HEK293 (cell line): ENCODE measurements around the gene DBN1.

Source experiments
- HIC1 ChIP-seq: fragments of 450-650 bp; formaldehyde crosslinking; IDR thresholded peaks from 2 replicates; pipeline ENCODE4 v1.5.1; 2016; ENCODE audit warnings: missing biosample characterization, missing genetic modification characterization
- KLF17 ChIP-seq: fragments of 450-650 bp; formaldehyde crosslinking; IDR thresholded peaks from 2 replicates; pipeline ENCODE4 v1.5.1; 2016; ENCODE audit warnings: missing biosample characterization, missing genetic modification characterization
- MEIS1 ChIP-seq: sonication (generic); formaldehyde crosslinking; IDR thresholded peaks from 2 replicates; pipeline ENCODE4 v1.8.1; 2022; ENCODE audit warnings: missing genetic modification reagents, mild to moderate bottlenecking, borderline replicate concordance
- SCRT2 ChIP-seq: fragments of 450-650 bp; formaldehyde crosslinking; IDR thresholded peaks from 2 replicates; pipeline ENCODE4 v1.5.1; 2016; ENCODE audit warnings: missing biosample characterization, missing genetic modification characterization
- ZBTB11 ChIP-seq: fragments of 450-650 bp; formaldehyde crosslinking; conservative IDR thresholded peaks from 2 replicates; pipeline ENCODE4 v1.5.1; 2016; ENCODE audit warnings: low read depth, missing biosample characterization, missing genetic modification characterization
- ZBTB17 ChIP-seq: fragments of 450-650 bp; formaldehyde crosslinking; IDR thresholded peaks from 2 replicates; pipeline ENCODE4 v1.5.1; 2016; ENCODE audit warnings: missing biosample characterization, missing genetic modification characterization
- ZBTB7A ChIP-seq: fragments of 450-650 bp; formaldehyde crosslinking; IDR thresholded peaks from 2 replicates; pipeline ENCODE4 v1.5.1; 2016; ENCODE audit warnings: low read depth, missing biosample characterization, missing genetic modification characterization
- ZBTB8A ChIP-seq: fragments of 450-650 bp; formaldehyde crosslinking; IDR thresholded peaks from 2 replicates; pipeline ENCODE4 v1.5.1; 2016; ENCODE audit warnings: missing biosample characterization, missing genetic modification characterization
- ZFHX2 ChIP-seq: fragments of 450-650 bp; formaldehyde crosslinking; conservative IDR thresholded peaks from 2 replicates; pipeline ENCODE4 v1.5.1; 2016; ENCODE audit warnings: missing biosample characterization, missing genetic modification characterization
- ZNF114 ChIP-seq: fragments of 450-650 bp; formaldehyde crosslinking; IDR thresholded peaks from 2 replicates; pipeline ENCODE4 v1.5.0; 2017; ENCODE audit warnings: missing biosample characterization, missing genetic modification characterization
- ZNF140 ChIP-seq: fragments of 450-650 bp; formaldehyde crosslinking; IDR thresholded peaks from 2 replicates; pipeline ENCODE4 v1.5.1; 2016; ENCODE audit warnings: missing biosample characterization, missing genetic modification characterization
- ZNF335 ChIP-seq: fragments of 450-650 bp; formaldehyde crosslinking; conservative IDR thresholded peaks from 2 replicates; pipeline ENCODE4 v1.5.1; 2016; ENCODE audit warnings: missing biosample characterization, missing genetic modification characterization
- ZNF394 ChIP-seq: fragments of 450-650 bp; formaldehyde crosslinking; IDR thresholded peaks from 2 replicates; pipeline ENCODE4 v1.5.1; 2016; ENCODE audit warnings: missing biosample characterization, missing genetic modification characterization, mild to moderate bottlenecking, moderate library complexity, borderline replicate concordance
- ZNF596 ChIP-seq: fragments of 450-650 bp; IDR thresholded peaks from 2 replicates; pipeline ENCODE4 v1.5.0; 2018; ENCODE audit warnings: missing biosample characterization, mild to moderate bottlenecking, missing genetic modification characterization, moderate library complexity
- ZNF658 ChIP-seq: fragments of 450-650 bp; formaldehyde crosslinking; IDR thresholded peaks from 2 replicates; pipeline ENCODE4; 2016; ENCODE audit warnings: missing biosample characterization, missing genetic modification characterization
- ZNF692 ChIP-seq: fragments of 450-650 bp; formaldehyde crosslinking; IDR thresholded peaks from 2 replicates; pipeline ENCODE4 v1.5.1; 2016; ENCODE audit warnings: missing biosample characterization, missing genetic modification characterization
- ZNF785 ChIP-seq: fragments of 450-650 bp; formaldehyde crosslinking; IDR thresholded peaks from 2 replicates; pipeline ENCODE4 v1.5.1; 2016; ENCODE audit warnings: missing biosample characterization, missing genetic modification characterization
- ZNF830 ChIP-seq: fragments of 450-650 bp; IDR thresholded peaks from 2 replicates; pipeline ENCODE4 v1.5.0; 2018; ENCODE audit warnings: missing biosample characterization, missing genetic modification characterization, low read depth, mild to moderate bottlenecking, moderate library complexity
- ZNF837 ChIP-seq: fragments of 450-650 bp; formaldehyde crosslinking; IDR thresholded peaks from 2 replicates; pipeline ENCODE4 v1.5.1; 2016; ENCODE audit warnings: missing biosample characterization, missing genetic modification characterization
- ZSCAN16 ChIP-seq: fragments of 450-650 bp; formaldehyde crosslinking; IDR thresholded peaks from 2 replicates; pipeline ENCODE4 v1.5.1; 2016; ENCODE audit warnings: missing biosample characterization, missing genetic modification characterization
- ZSCAN4 ChIP-seq: fragments of 450-650 bp; formaldehyde crosslinking; IDR thresholded peaks from 2 replicates; pipeline ENCODE4 v1.5.1; 2017; ENCODE audit warnings: missing biosample characterization, missing genetic modification characterization

Gene DBN1

GRCh38 chr5:177446200-177447065 is 27.0 kb downstream of the DBN1 start, which contains the start of gene PRR7 (continued):
- TF ChIP-seq ZSCAN4 (tag by site-specific recombination) (peak; percentile 79), ZNF830 (tag by site-specific recombination) (no peak), ZNF658 (no peak), ZNF394 (tag by site-specific recombination) (no peak; the same call in 1 of the 2 replicates), ZNF114 (tag by site-specific recombination) (no peak), ZBTB7A (tag by site-specific recombination) (peak; percentile 29; the same call in 1 of the 2 replicates), SCRT2 (tag by site-specific recombination) (peak; percentile 49; the same call in 1 of the 2 replicates), ZBTB8A (tag by site-specific recombination) (peak; percentile 82), ZBTB17 (peak; percentile 51), ZFHX2 (tag by site-specific recombination) (peak; percentile 23; the same call in 1 of the 2 replicates), ZNF692 (tag by site-specific recombination) (peak; percentile 47; the same call in 1 of the 2 replicates), ZNF140 (no peak), ZBTB11 (tag by site-specific recombination) (peak; percentile 36; the same call in 1 of the 2 replicates), MEIS1 (CRISPR knock-in tag) (no peak), ZNF596 (0 out of 2 replicates have a peak, but pooled peaks have one; percentile 19), KLF17 (tag by site-specific recombination) (peak; percentile 64), ZNF837 (tag by site-specific recombination) (0 out of 2 replicates have a peak, but pooled peaks have one; percentile 81), ZNF335 (tag by site-specific recombination) (peak; percentile 80), ZSCAN16 (no peak), HIC1 (tag by site-specific recombination) (peak; percentile 75), ZNF785 (tag by site-specific recombination) (no peak)
